ENCODE results near the gene GAL3ST2. TPM values are rescaled to one million over a fixed set of nuclear protein-coding genes. Genes with fewer than 3 reads are reported as not detected.
"Not testable (repeated sequence)": the region's sequence is repeated elsewhere in the genome, so short reads cannot be mapped to it uniquely, and the experiment has no call there.

Gene GAL3ST2
- polyA plus RNA-seq, 1 experiment = not detected

DNA sequence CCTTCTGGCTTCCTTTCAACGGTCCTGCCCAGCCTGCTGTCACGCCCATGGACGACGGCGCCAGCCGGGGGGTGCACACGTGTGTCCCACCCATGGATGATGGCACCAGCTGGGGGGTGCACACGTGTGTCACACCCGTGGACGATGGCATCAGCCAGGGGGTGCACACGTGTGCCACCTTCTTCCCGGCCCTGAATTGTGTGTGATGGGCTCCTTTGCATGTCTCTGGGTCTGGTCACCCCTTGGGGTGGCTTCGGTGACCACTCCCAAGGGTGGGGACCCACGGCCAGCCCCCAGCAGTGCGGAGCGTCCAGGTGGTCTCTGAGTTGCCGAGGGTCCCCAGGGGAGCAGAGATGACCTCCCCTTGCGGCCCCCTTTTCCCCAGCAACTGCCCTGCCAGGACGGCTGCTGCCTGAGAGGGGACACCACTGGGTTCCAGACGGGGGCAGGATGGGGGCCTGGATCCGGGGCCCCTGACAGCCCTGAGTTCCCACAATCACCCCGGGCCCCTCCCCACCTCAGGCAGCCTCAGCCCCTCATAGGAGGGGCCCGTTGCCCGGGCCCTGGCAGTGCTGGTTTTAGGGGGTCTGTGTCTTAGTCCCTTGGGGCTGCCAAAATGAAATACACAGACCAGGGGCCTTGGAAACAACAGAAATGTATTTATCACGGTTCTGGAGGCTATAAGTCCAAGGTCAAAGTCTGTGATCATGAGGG is 41.8 kb downstream of the GAL3ST2 start:
- H3K9me3 ChIP-seq (ENCODE audit: control insufficient read depth, insufficient read depth, low read length) = peaks cover 44% of the 10 kb centered on the region
- TF ChIP-seq, protein P1, sequence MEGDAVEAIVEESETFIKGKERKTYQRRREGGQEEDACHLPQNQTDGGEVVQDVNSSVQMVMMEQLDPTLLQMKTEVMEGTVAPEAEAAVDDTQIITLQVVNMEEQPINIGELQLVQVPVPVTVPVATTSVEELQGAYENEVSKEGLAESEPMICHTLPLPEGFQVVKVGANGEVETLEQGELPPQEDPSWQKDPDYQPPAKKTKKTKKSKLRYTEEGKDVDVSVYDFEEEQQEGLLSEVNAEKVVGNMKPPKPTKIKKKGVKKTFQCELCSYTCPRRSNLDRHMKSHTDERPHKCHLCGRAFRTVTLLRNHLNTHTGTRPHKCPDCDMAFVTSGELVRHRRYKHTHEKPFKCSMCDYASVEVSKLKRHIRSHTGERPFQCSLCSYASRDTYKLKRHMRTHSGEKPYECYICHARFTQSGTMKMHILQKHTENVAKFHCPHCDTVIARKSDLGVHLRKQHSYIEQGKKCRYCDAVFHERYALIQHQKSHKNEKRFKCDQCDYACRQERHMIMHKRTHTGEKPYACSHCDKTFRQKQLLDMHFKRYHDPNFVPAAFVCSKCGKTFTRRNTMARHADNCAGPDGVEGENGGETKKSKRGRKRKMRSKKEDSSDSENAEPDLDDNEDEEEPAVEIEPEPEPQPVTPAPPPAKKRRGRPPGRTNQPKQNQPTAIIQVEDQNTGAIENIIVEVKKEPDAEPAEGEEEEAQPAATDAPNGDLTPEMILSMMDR (IDR thresholded peaks at IDR 0.05; ENCODE audit: low read depth, low read length) = no peak
- CTCF ChIA-PET = no interaction called here
- POLR2A ChIA-PET = no interaction called here
- no peak for DNase-seq (ENCODE audit: low read depth, low spot score)
- H3K4me3 ChIP-seq (ENCODE audit: low read depth, low read length) = no peak overlapping the region
- no peak overlapping the region for H3K27ac ChIP-seq (ENCODE audit: low read depth, low read length)
- H3K27me3 ChIP-seq (ENCODE audit: control insufficient read depth, insufficient read depth, low read length) = peaks cover 3% of the 10 kb centered on the region

DNA sequence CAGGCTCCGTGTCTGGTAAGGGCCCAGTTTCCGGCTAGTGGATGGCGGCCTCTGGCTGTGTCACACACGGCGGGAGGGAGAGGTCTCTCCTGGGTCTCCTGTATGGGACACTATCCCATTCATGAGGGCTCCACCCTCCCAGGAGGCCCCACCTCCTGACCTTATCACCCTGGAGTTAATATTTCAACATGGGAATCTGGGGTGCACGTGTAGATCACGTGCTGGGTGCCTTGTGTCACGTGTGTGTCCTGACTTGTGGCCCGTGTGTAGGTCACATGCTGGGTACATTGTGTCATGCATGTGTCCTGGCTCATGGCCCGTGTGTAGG is 42.3 kb downstream of the GAL3ST2 start:
- TF ChIP-seq, protein P1 (IDR thresholded peaks at IDR 0.05; ENCODE audit: low read depth, low read length) = no peak
- no peak for DNase-seq (ENCODE audit: low read depth, low spot score)
- POLR2A ChIA-PET = no interaction called here
- no peak overlapping the region for H3K4me3 ChIP-seq (ENCODE audit: low read depth, low read length)
- H3K27me3 ChIP-seq (ENCODE audit: control insufficient read depth, insufficient read depth, low read length) = peaks cover 3% of the 10 kb centered on the region
- H3K9me3 ChIP-seq (ENCODE audit: control insufficient read depth, insufficient read depth, low read length) = peaks cover 47% of the 10 kb centered on the region
- CTCF ChIA-PET = no interaction called here
- no peak overlapping the region for H3K27ac ChIP-seq (ENCODE audit: low read depth, low read length)

DNA sequence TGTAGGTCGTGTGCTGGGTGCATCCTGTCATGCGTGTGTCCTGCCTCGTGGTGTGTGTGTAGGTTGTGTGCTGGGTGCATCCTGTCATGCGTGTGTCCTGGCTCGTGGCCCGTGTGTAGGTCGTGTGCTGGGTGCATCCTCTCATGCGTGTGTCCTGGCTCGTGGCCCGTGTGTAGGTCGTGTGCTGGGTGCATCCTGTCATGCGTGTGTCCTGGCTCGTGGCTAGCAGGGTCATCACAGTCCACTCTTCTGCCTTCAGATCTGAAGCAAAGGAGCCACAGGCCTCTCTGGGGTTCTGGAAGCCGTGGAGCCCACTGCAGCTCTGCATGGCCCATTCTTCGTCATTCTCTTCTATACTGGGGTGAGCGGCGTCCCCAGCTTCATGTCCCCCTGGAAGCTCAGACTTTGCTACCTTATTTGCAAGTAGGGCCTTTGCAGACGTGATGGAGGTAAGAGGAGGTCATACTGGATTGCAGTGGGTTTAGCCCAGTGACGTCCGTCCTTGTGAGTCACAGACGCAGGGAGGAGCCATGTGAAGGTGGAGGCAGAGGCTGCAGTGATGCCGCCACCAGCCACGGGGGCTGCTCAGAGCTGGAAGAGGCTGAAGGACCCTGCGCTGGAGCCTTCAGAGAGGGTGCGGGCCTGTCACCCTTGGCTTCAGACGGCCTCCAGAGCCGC is 43.5 kb downstream of the GAL3ST2 start:
- H3K4me3 ChIP-seq (ENCODE audit: low read depth, low read length); POLR2A ChIA-PET; H3K27me3 ChIP-seq (ENCODE audit: control insufficient read depth, insufficient read depth, low read length); H3K27ac ChIP-seq (ENCODE audit: low read depth, low read length); CTCF ChIA-PET; DNase-seq (ENCODE audit: low read depth, low spot score): not testable (repeated sequence)
- H3K9me3 ChIP-seq (ENCODE audit: control insufficient read depth, insufficient read depth, low read length) = peaks cover 50% of the 10 kb centered on the region

DNA sequence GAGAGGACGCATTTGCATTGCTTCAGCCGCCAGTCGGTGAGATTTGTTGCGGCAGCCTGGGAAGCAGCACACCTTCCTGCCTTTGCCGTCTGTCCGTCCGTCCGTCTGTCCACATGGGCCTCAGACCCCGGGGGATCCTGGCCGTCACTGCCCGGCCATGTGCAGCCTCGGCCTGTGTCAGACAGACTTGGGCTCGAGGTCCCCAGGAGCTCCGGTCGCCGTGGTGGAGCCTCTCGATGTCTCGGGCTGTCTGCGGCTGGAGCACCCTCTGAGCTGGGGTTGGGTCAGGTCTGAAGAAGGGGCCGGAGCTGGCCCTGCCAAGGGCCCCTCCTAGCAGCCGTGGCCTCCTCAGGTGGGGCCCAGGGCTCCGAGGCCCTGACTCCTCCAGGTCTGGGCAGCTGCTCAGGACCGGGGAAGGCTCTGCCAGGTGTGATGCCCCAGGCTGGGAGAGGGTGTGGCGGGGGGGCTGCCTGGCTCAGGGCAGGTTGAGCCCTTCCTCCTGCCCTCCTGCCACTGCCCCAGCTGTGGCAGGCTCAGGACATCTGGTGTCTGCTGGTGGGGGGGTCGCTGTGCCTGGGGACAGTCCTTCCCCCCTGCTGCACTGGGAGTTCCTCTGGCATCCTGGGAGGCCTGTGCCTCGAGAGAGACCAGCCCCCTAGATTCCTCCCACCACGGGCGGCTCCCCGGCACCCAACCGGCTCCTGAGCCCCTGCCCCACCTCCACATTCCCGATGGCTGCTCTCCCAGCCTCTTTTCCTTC is 44.2 kb downstream of the GAL3ST2 start:
- CTCF ChIA-PET = no interaction called here
- Histone ChIP-seq H3K27me3 (ENCODE audit: control insufficient read depth, insufficient read depth, low read length) (peaks cover 3% of the 10 kb centered on the region), H3K27ac (ENCODE audit: low read depth, low read length) (no peak overlapping the region), H3K9me3 (ENCODE audit: control insufficient read depth, insufficient read depth, low read length) (peaks cover 50% of the 10 kb centered on the region), H3K4me3 (ENCODE audit: low read depth, low read length) (no peak overlapping the region)
- DNase-seq (ENCODE audit: low read depth, low spot score) = no peak
- POLR2A ChIA-PET = no interaction called here
- TF ChIP-seq, protein P1 (IDR thresholded peaks at IDR 0.05; ENCODE audit: low read depth, low read length) = no peak

DNA sequence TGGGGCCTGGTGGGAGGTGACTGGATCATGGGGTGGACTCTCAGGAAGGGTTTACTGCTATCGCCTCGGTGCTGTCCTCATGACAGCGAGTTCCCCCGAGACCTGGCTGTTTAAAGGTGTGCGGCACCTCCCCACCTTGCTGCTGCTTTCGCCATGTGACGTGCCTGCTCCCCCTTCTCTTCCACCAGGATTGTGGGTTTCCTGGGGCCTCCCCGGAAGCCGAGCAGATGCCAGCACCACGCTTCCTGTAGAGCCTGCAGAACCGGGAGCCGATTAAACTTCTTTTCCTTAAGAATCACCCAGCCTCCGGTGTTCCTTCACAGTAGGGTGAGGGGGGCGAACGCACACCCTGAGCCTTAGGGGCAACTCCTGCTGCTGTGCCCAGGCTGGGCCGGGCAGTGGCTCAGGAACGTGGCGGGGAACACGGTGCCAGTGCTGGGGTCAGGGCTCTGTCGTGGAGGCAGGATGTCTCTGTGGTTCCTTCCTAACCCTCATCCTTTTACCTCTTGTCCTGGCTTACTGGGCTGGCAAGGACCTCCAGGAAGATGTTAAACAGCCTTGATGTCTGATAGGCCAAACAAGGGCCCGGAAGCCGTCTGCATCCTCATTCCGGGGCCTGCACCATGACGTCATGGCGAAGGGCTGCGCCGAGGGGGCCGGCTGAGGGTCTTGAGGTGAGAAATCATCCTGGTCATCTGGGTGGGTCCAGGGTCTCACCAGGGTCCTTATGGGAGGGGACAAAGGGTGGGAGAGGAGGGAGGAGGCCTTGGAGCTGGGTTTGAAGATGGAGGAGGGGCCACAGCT is 45.0 kb downstream of the GAL3ST2 start:
- H3K27me3 ChIP-seq (ENCODE audit: control insufficient read depth, insufficient read depth, low read length) = peaks cover 3% of the 10 kb centered on the region
- no peak overlapping the region for H3K27ac ChIP-seq (ENCODE audit: low read depth, low read length)
- no peak overlapping the region for H3K4me3 ChIP-seq (ENCODE audit: low read depth, low read length)
- peaks cover 51% of the 10 kb centered on the region for H3K9me3 ChIP-seq (ENCODE audit: control insufficient read depth, insufficient read depth, low read length)
- no peak for DNase-seq (ENCODE audit: low read depth, low spot score)
- POLR2A ChIA-PET = no interaction called here
- TF ChIP-seq, protein P1 (IDR thresholded peaks at IDR 0.05; ENCODE audit: low read depth, low read length) = no peak
- CTCF ChIA-PET = no interaction called here

Measured in AG04450 (cell line).